HL-60 (cell line): ENCODE measurements around the gene PFKFB1.

ENCODE experiments used
- DNase-seq, 2 experiments: peaks; one replicate each; pipeline ENCODE4 v3.0.0-alpha.2; 2010 to 2020; ENCODE audit warnings: low read depth in 1 of 2, low spot score in 1 of 2
- H3K27ac ChIP-seq: fragments of 250-450 bp; sonication (Bioruptor Pico); replicated peaks from 2 replicates; pipeline ENCODE4 v1.5.1; 2020; ENCODE audit warnings: mild to moderate bottlenecking, moderate library complexity
- H3K27me3 ChIP-seq: fragments of 250-450 bp; sonication (Bioruptor Pico); 2 replicates; pipeline ENCODE4 v1.5.1; 2021; ENCODE audit warnings: mild to moderate bottlenecking, moderate library complexity; ENCODE audit not compliant: insufficient read depth, poor library complexity, severe bottlenecking
- H3K4me3 ChIP-seq: replicated peaks from 2 replicates; pipeline ENCODE4 v1.5.1; 2011; ENCODE audit warnings: mild to moderate bottlenecking, control low read depth, low read length; ENCODE audit not compliant: insufficient read depth
- CTCF ChIP-seq: IDR thresholded peaks from one replicate; pipeline ENCODE4 v1.5.1; 2011; ENCODE audit warnings: low read length, control low read depth, inconsistent platforms; ENCODE audit not compliant: insufficient read depth
- GABPA ChIP-seq: IDR thresholded peaks from 2 replicates; pipeline ENCODE4 v1.6.1; 2012; ENCODE audit warnings: low read depth
- POLR2AphosphoS5 ChIP-seq: IDR thresholded peaks from 2 replicates; pipeline ENCODE4 v1.6.1; 2012; ENCODE audit warnings: low read depth
- REST ChIP-seq: IDR thresholded peaks from 2 replicates; pipeline ENCODE4 v1.6.1; 2012; ENCODE audit warnings: low read depth; ENCODE audit not compliant: insufficient replicate concordance
- SPI1 ChIP-seq: IDR thresholded peaks from 2 replicates; pipeline ENCODE4 v1.6.1; 2012; ENCODE audit warnings: low read depth, mild to moderate bottlenecking, borderline replicate concordance

The PFKFB1 gene

DNA sequence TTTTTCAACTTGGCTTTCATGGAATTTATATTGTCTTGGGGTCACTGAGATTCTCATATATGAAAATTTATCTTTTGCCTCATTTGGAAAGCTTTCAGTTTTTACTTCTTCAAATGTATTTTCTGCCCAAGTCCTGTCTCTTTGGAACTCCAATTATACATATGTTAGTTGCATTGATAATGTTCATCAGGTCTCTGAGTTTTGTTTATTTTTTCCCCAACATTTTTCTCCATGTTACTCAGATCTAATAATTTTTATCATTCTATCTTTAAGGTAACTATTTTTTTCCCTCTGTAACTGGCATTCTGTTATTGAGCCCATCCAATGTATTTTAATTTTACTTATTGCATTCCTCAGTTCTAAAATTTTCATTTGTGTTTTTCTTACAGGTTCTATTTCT lies 84.0 kb downstream of the PFKFB1 start:
- TF ChIP-seq REST (no peak), POLR2AphosphoS5 (no peak), CTCF (no peak), SPI1 (no peak), GABPA (no peak)
- Histone ChIP-seq H3K27me3 (no peaks in the 10 kb centered on the region), H3K4me3 (no peak overlapping the region), H3K27ac (no peak overlapping the region)
- DNase-seq = no peak

DNA sequence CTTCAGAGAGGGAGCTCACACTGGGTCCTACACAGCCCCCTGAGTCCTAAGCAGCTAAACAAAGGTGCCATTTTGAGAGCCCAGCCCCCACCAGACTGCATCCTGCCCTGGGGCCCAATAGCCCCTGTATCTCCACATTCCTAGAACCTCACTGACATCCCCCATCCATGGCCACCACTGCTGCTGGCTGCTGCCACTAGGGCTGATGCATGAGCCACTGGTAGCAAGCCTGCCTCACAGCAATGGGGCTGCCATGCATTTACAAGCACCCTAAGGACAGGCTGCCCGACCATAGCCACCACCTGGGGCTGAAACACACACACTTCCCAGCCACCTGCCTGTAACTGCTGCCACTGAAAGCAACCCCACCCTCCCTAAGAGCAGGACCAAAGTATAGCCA lies 99.8 kb downstream of the PFKFB1 start:
- DNase-seq = no peak
- Histone ChIP-seq H3K27me3 (no peaks in the 10 kb centered on the region), H3K4me3 (no peak overlapping the region), H3K27ac (no peak overlapping the region)
- TF ChIP-seq GABPA (no peak), POLR2AphosphoS5 (no peak), SPI1 (no peak), REST (no peak), CTCF (no peak)

- Histone ChIP-seq H3K27ac (no peak overlapping the region), H3K27me3 (no peaks in the 10 kb centered on the region), H3K4me3 (no peak overlapping the region)
- peak; percentile 0 to 33 for DNase-seq
- TF ChIP-seq GABPA = no peak
- TF ChIP-seq POLR2AphosphoS5 = no peak
- peak; percentile 21 for TF ChIP-seq CTCF
Measured at GRCh38 chrX:54891573-54891972, 102.4 kb downstream of the PFKFB1 start.

DNA sequence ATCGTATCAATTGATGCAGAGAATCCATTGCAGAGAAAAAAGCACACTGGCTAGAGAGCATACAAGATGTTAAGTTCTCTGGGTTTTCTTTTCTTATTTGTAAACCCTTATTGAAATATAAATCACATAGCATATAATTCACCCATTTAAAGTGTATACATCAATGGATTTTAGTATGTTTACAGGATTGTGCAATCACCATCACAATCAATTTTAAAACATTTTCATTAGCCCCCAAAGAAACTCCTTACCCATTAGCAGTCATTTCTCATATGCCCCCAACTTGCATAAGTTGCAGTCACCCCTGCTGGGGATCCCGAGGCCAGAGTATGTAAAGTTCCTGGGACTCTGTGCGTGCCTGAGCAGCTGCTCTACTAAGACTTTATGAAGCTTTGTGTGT lies 108.2 kb downstream of the PFKFB1 start:
- no peak overlapping the region for H3K27ac ChIP-seq
- H3K4me3 ChIP-seq = no peak overlapping the region
- H3K27me3 ChIP-seq = no peaks in the 10 kb centered on the region
- no peak for DNase-seq
- TF ChIP-seq SPI1 = no peak
- no peak for TF ChIP-seq POLR2AphosphoS5
- TF ChIP-seq CTCF = no peak
- TF ChIP-seq REST = no peak
- no peak for TF ChIP-seq GABPA
